ENCODE measurements around the gene IFT122. TPM values are rescaled to one million over a fixed set of nuclear protein-coding genes. Genes with fewer than 3 reads are reported as not detected.

The IFT122 gene
- total RNA-seq, 6 experiments from 2014 or later = 7.1 to 16.8 (median 11.5) TPM

DNA sequence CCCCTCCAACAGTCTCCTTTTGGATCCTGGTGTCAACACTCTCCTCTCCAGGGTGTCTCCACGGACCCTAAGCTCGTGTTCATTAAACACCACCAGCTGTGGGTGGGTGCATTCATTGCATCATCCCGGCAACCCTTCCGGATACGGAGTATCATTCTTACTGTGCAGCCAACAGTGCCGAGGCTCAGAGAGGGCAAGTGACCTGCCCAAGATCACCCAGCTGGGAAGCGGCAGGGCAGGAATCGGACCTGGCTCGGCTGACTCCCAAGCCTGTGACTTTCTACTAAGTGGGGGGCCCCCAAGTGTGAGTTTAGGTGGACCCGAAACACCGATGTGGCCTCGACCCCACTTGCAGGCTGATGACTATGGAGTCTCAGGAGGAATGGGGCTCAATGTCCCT, 123.3 kb downstream of the IFT122 start:
- Histone ChIP-seq H3K36me3 (no peaks in the 10 kb centered on the region), H3K9me3 (no peaks in the 10 kb centered on the region), H3K27ac (no peak overlapping the region), H3K27me3 (no peaks in the 10 kb centered on the region), H3K4me1 (no peaks in the 10 kb centered on the region), H3K4me3 (no peak overlapping the region)
- DNase-seq = no peak
- ATAC-seq = no peak
- intact Hi-C loops (cut with DNase I) = no loop called here
- WGBS (ENCODE audit: insufficient coverage, low coverage, low lambda C conversion rate, missing lambda C conversion rate) = 91% methylated on average over 8 of the region's 12 CpGs
- TF ChIP-seq, protein P1, sequence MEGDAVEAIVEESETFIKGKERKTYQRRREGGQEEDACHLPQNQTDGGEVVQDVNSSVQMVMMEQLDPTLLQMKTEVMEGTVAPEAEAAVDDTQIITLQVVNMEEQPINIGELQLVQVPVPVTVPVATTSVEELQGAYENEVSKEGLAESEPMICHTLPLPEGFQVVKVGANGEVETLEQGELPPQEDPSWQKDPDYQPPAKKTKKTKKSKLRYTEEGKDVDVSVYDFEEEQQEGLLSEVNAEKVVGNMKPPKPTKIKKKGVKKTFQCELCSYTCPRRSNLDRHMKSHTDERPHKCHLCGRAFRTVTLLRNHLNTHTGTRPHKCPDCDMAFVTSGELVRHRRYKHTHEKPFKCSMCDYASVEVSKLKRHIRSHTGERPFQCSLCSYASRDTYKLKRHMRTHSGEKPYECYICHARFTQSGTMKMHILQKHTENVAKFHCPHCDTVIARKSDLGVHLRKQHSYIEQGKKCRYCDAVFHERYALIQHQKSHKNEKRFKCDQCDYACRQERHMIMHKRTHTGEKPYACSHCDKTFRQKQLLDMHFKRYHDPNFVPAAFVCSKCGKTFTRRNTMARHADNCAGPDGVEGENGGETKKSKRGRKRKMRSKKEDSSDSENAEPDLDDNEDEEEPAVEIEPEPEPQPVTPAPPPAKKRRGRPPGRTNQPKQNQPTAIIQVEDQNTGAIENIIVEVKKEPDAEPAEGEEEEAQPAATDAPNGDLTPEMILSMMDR (IDR thresholded peaks at IDR 0.05) = no peak
- no peak for TF ChIP-seq POLR2A (IDR thresholded peaks at IDR 0.05)

DNA sequence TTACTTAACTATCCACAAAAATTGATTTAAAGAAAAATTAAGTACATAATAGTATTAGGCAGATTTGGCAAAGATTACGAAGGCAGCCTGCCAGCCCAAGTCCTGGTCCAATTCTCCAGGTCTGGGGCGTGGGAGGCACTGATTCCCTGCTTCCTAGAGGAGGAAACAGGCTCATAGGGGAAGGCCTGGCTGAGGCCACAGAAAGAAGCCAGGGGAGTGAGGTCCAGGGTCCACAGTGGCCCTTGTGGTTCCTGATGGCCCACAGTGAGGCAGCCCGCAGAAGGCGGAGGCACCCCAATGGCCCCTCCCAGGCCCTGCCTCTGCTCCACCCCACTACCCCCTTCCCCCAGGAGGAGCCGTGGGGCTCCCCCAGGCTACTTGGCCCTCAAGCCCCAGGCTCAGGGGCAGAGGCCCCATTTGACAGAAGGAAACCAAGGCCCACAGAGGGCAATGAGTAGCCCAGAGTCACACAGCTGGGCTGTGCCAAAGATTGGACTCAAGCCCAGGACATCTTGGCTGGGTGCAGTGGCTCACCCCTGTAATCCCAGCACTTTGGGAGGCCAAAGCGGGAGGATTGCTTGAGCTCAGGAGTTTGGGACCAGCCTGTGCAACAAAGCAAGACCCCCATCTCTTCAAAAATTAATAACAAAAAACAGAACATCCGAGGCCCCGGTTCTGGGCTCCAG, 124.0 kb downstream of the IFT122 start:
- no peaks in the 10 kb centered on the region for H3K4me1 ChIP-seq
- no peak overlapping the region for H3K4me3 ChIP-seq
- no peaks in the 10 kb centered on the region for H3K9me3 ChIP-seq
- no peaks in the 10 kb centered on the region for H3K27me3 ChIP-seq
- no peak for ATAC-seq
- no peaks in the 10 kb centered on the region for H3K36me3 ChIP-seq
- H3K27ac ChIP-seq = no peak overlapping the region
- DNase-seq = no peak
- no peak for TF ChIP-seq POLR2A (IDR thresholded peaks at IDR 0.05)
- TF ChIP-seq, protein P1 (IDR thresholded peaks at IDR 0.05) = no peak
- intact Hi-C loops (cut with DNase I) = no loop called here
- WGBS (ENCODE audit: insufficient coverage, low coverage, low lambda C conversion rate, missing lambda C conversion rate) = 90% methylated on average over 2 of the region's 8 CpGs

DNA sequence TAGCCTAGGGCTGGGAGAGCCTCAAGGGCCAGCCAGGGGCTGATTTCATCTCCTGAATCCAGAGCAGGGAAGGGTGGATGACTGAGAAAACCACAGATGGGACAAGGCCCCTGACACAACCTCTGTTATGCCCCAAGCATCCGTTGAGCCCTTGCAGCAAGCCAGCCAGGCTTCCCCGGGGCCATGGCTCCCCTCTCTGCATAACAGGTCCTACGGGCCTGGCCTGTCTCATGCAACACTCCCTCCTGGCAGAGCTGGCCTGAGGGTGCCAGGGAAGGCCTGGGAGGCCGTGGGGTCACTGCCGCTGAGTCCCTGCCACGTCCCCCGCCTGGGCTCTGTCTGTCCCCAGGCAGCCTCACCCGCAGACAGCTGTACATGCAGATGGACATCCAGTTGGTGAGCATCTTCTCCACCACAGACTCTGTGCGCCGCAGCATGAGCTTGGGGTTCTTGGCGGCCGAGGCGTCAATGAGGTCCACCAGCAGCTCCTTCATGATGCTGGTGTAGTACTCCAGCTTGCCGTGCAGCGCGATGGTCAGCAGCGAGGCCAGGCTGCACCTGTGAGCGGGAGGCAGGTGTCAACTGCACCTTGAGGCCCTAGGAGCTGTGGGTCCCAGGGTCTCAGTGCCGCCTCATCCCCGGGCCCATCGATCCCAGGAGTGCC, 125.1 kb downstream of the IFT122 start:
- Histone ChIP-seq H3K36me3 (peaks cover 0 to 2% (median 0%) of the 10 kb centered on the region in 4 donors), H3K4me1 (no peaks in the 10 kb centered on the region), H3K4me3 (no peak overlapping the region), H3K27me3 (no peaks in the 10 kb centered on the region), H3K27ac (no peak overlapping the region), H3K9me3 (no peaks in the 10 kb centered on the region)
- no peak for ATAC-seq
- WGBS (ENCODE audit: insufficient coverage, low coverage, low lambda C conversion rate, missing lambda C conversion rate) = 80% methylated on average over 1 of the region's 21 CpGs
- no peak for TF ChIP-seq POLR2A (IDR thresholded peaks at IDR 0.05)
- TF ChIP-seq, protein P1 (IDR thresholded peaks at IDR 0.05) = no peak
- DNase-seq = no peak
- intact Hi-C loops (cut with DNase I) = no loop called here

DNA sequence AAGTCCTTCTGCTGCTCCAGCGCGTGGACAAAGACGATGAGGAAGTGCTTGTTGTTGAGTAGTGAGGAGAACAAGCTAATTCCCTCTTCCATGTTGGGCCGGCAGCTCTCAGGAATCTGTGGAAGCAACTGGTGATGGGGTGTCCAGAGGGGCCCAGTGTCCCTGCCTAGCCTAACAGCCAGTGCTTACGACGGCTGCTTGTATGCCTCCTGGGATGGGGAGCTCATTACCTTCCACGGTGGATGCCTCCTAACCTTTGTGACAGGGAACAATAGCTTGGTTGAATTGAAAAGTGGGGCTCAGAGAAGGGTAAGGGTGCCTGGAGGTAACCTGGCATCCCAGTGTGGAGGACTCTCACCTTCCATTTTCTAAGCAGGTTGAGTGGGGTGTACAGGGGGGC, 125.9 kb downstream of the IFT122 start:
- no peak for TF ChIP-seq POLR2A (IDR thresholded peaks at IDR 0.05)
- TF ChIP-seq, protein P1 (IDR thresholded peaks at IDR 0.05) = no peak
- Histone ChIP-seq H3K27me3 (no peaks in the 10 kb centered on the region), H3K27ac (no peak overlapping the region), H3K9me3 (no peaks in the 10 kb centered on the region), H3K4me1 (no peaks in the 10 kb centered on the region), H3K36me3 (peaks cover 0 to 4% (median 0%) of the 10 kb centered on the region in 4 donors), H3K4me3 (no peak overlapping the region)
- DNase-seq (no peak), ATAC-seq (no peak)
- intact Hi-C loops (cut with DNase I) = no loop called here
- 98% methylated on average over 4 of the region's 7 CpGs for WGBS (ENCODE audit: insufficient coverage, low coverage, low lambda C conversion rate, missing lambda C conversion rate)

All from right lobe of liver (tissue), 6 donors.